Keratinocyte (primary cell): ENCODE data around the gene IGFBP5. TPM values are rescaled to one million over a fixed set of nuclear protein-coding genes. Genes with fewer than 3 reads are reported as not detected.

Experiments
- DNase-seq: peaks from one replicate; pipeline ENCODE4 v3.0.0-alpha.2; 2011; ENCODE audit warnings: low read depth, missing footprints, low spot score
- FAIRE-seq: peaks from 2 replicates; lab custom pipeline; 2011; peaks lifted over from hg19 to GRCh38; lab: Jason Lieb, UNC
- H2AFZ ChIP-seq: 2 replicates; pipeline ENCODE4 v1.6.0; 2012; ENCODE audit warnings: low read length, control low read depth, inconsistent platforms; ENCODE audit not compliant: control insufficient read depth
- H3K27ac ChIP-seq: 2 replicates; pipeline ENCODE4 v1.5.1; 2011; ENCODE audit warnings: low read length; ENCODE audit not compliant: control insufficient read depth, insufficient read depth
- H3K27me3 ChIP-seq: 3 replicates; pipeline ENCODE4 v1.6.0; 2011; ENCODE audit warnings: low read length; ENCODE audit not compliant: control insufficient read depth, insufficient read depth; ENCODE audit errors: extremely low read depth
- H3K36me3 ChIP-seq, 2 experiments: 2 replicates in 1 of 2; 3 replicates in 1 of 2; pipeline ENCODE4 v1.5.1; 2011; ENCODE audit warnings: low read length in 2 of 2, mild to moderate bottlenecking in 1 of 2; ENCODE audit not compliant: control insufficient read depth in 2 of 2, insufficient read depth in 2 of 2; ENCODE audit errors: extremely low read depth in 1 of 2
- H3K4me1 ChIP-seq: 3 replicates; pipeline ENCODE4 v1.5.1; 2011; ENCODE audit warnings: low read length; ENCODE audit not compliant: control insufficient read depth, insufficient read depth; ENCODE audit errors: extremely low read depth
- H3K4me2 ChIP-seq: 3 replicates; pipeline ENCODE4 v1.6.0; 2011; ENCODE audit warnings: low read depth, low read length; ENCODE audit not compliant: control insufficient read depth, insufficient read depth; ENCODE audit errors: extremely low read depth
- H3K4me3 ChIP-seq, 3 experiments: fragments of 200-600 bp in 1 of 3; sonication (generic) in 1 of 3; 2 replicates in 2 of 3; 3 replicates in 1 of 3; pipeline ENCODE4 v1.5.1; 2011 to 2016; ENCODE audit warnings: low read length in 3 of 3, mild to moderate bottlenecking in 3 of 3, control low read depth in 2 of 3, inconsistent platforms in 1 of 3, low read depth in 1 of 3, mixed read lengths in 1 of 3, mixed run types in 1 of 3, moderate library complexity in 1 of 3; ENCODE audit not compliant: control insufficient read depth in 2 of 3, insufficient read depth in 2 of 3; ENCODE audit errors: extremely low read depth in 1 of 3
- H3K79me2 ChIP-seq: 2 replicates; pipeline ENCODE4 v1.6.0; 2012; ENCODE audit warnings: low read length; ENCODE audit not compliant: control insufficient read depth, insufficient read depth
- H3K9ac ChIP-seq: 3 replicates; pipeline ENCODE4 v1.6.0; 2011; ENCODE audit warnings: low read length; ENCODE audit not compliant: control insufficient read depth, insufficient read depth; ENCODE audit errors: extremely low read depth
- H3K9me1 ChIP-seq: 3 replicates; pipeline ENCODE4 v1.6.0; 2011; ENCODE audit warnings: low read length; ENCODE audit not compliant: control insufficient read depth, insufficient read depth; ENCODE audit errors: extremely low read depth
- H3K9me3 ChIP-seq: 2 replicates; pipeline ENCODE4 v1.5.1; 2012; ENCODE audit warnings: low read depth, low read length; ENCODE audit not compliant: control insufficient read depth
- H4K20me1 ChIP-seq: 3 replicates; pipeline ENCODE4 v1.6.0; 2011; ENCODE audit warnings: low read length; ENCODE audit not compliant: control insufficient read depth, insufficient read depth; ENCODE audit errors: extremely low read depth
- EZH2 ChIP-seq: IDR thresholded peaks from one replicate; pipeline ENCODE4 v1.6.1; 2012; ENCODE audit warnings: inconsistent platforms, mild to moderate bottlenecking, low read length, moderate library complexity
- dilution Hi-C: fragments of 300-500 bp; cut with MboI; formaldehyde crosslinking; loops from one replicate; pipeline ENCODE4 v1.7.0; 2020; ENCODE audit warnings: low sequenced_read_pairs; ENCODE audit not compliant: extremely low pct_ligation_motif_present
- polyA plus RNA-seq, 5 experiments: library from polyadenylated mRNA; depleted of rRNA in 3 of 5; stranded (reverse) in 3 of 5; stranded (forward) in 1 of 5; unstranded in 1 of 5; fragments of >200 nt; gene quantifications; 1 replicate in 1 of 5; 2 replicates in 3 of 5; 3 replicates in 1 of 5; pipeline versions ENCODE4 v1.2.1 to v1.2.3, GENCODE V29; 2011 to 2012; ENCODE audit warnings: missing spikeins in 2 of 5, low read depth in 1 of 5, low replicate concordance in 1 of 5
- TF ChIP-seq, protein P1 (sequence below), 3 experiments: IDR thresholded peaks in 1 of 3; conservative IDR thresholded peaks in 1 of 3; optimal IDR thresholded peaks in 1 of 3; 2 replicates in 2 of 3; 3 replicates in 1 of 3; pipeline versions ENCODE3 to v1.5.1; 2011; ENCODE audit warnings: low read length in 3 of 3, mild to moderate bottlenecking in 3 of 3, moderate library complexity in 2 of 3, control low read depth in 1 of 3, inconsistent platforms in 1 of 3; ENCODE audit not compliant: insufficient read depth in 2 of 3; ENCODE audit errors: extremely low read depth in 1 of 3

Gene IGFBP5
- polyA plus RNA-seq, 1 donor (not counting 4 experiments of a cell fraction or from before 2014, with no cell fraction given): 1.1 TPM

DNA sequence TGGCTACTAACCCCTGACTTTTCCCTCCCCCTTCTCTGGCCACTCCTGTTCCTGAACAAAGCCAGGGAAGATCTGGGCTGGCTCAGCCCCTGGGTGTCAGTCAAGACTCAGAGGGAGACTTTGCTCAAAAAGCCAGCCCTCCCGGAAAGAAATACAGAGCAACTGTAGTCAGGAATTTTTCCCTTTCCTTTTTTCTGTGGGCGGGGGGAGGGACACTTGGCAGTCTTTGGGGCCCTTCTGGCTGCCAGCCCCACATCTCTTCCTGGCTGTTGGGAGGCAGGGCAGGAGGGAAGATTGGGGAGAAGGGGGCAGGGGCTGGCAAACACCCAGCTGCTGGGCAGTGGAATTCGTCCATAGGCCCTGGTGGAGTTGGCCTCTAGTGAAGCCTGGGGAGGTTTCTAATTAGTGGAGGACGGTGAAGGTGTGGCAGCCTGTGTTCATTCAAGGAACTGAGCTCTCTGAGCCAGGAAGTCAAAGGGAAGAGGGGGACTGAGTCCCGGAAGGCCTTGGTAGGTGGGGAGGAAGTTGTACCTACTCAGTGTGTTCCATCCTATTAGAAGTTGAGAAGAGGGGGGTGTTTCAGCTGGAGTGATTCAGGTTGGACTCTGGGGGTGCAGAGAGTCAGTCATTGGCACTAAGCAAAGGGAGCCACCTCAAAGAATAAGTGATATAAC is 51.2 kb downstream of the IGFBP5 start:
- TF ChIP-seq, protein P1, sequence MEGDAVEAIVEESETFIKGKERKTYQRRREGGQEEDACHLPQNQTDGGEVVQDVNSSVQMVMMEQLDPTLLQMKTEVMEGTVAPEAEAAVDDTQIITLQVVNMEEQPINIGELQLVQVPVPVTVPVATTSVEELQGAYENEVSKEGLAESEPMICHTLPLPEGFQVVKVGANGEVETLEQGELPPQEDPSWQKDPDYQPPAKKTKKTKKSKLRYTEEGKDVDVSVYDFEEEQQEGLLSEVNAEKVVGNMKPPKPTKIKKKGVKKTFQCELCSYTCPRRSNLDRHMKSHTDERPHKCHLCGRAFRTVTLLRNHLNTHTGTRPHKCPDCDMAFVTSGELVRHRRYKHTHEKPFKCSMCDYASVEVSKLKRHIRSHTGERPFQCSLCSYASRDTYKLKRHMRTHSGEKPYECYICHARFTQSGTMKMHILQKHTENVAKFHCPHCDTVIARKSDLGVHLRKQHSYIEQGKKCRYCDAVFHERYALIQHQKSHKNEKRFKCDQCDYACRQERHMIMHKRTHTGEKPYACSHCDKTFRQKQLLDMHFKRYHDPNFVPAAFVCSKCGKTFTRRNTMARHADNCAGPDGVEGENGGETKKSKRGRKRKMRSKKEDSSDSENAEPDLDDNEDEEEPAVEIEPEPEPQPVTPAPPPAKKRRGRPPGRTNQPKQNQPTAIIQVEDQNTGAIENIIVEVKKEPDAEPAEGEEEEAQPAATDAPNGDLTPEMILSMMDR (optimal IDR thresholded peaks at IDR 0.05 in 1 of 3, IDR thresholded peaks at IDR 0.05 in 1 of 3, conservative IDR thresholded peaks at IDR 0.05 in 1 of 3; ENCODE audit: extremely low read depth in 1 of 3, insufficient read depth in 2 of 3, low read length in 3 of 3): no peak
- no peak for TF ChIP-seq EZH2
- Histone ChIP-seq H3K4me2 (no peak overlapping the region), H3K27me3 (no peaks in the 10 kb centered on the region), H3K27ac (no peak overlapping the region), H3K79me2 (no peaks in the 10 kb centered on the region), H3K9me1 (no peaks in the 10 kb centered on the region), H3K36me3 (no peaks in the 10 kb centered on the region), H3K9ac (no peak overlapping the region), H3K4me3 (no peak overlapping the region), H4K20me1 (no peaks in the 10 kb centered on the region), H2AFZ (no peak overlapping the region), H3K9me3 (no peaks in the 10 kb centered on the region), H3K4me1 (no peaks in the 10 kb centered on the region)
- DNase-seq (no peak), FAIRE-seq (no peak)
- dilution Hi-C loops: no loop called here

- dilution Hi-C loops: no loop called here
- Histone ChIP-seq H3K27ac (no peak overlapping the region), H3K4me3 (no peak overlapping the region), H4K20me1 (no peaks in the 10 kb centered on the region), H2AFZ (no peak overlapping the region), H3K9ac (no peak overlapping the region), H3K4me2 (peak overlapping the region; percentile 8), H3K36me3 (no peaks in the 10 kb centered on the region), H3K27me3 (peaks cover 35% of the 10 kb centered on the region), H3K9me3 (no peaks in the 10 kb centered on the region), H3K4me1 (peaks cover 12% of the 10 kb centered on the region), H3K79me2 (no peaks in the 10 kb centered on the region), H3K9me1 (no peaks in the 10 kb centered on the region)
- TF ChIP-seq, protein P1 (optimal IDR thresholded peaks at IDR 0.05 in 1 of 3, IDR thresholded peaks at IDR 0.05 in 1 of 3, conservative IDR thresholded peaks at IDR 0.05 in 1 of 3; ENCODE audit: extremely low read depth in 1 of 3, insufficient read depth in 2 of 3, low read length in 3 of 3): no peak
- no peak for TF ChIP-seq EZH2
- no peak for FAIRE-seq
- DNase-seq: no peak
These were observed 57.9 kb downstream of the IGFBP5 start for GRCh38 chr2:216637472-216637871.
